ENCODE data around the gene CBX8.

The CBX8 gene

DNA sequence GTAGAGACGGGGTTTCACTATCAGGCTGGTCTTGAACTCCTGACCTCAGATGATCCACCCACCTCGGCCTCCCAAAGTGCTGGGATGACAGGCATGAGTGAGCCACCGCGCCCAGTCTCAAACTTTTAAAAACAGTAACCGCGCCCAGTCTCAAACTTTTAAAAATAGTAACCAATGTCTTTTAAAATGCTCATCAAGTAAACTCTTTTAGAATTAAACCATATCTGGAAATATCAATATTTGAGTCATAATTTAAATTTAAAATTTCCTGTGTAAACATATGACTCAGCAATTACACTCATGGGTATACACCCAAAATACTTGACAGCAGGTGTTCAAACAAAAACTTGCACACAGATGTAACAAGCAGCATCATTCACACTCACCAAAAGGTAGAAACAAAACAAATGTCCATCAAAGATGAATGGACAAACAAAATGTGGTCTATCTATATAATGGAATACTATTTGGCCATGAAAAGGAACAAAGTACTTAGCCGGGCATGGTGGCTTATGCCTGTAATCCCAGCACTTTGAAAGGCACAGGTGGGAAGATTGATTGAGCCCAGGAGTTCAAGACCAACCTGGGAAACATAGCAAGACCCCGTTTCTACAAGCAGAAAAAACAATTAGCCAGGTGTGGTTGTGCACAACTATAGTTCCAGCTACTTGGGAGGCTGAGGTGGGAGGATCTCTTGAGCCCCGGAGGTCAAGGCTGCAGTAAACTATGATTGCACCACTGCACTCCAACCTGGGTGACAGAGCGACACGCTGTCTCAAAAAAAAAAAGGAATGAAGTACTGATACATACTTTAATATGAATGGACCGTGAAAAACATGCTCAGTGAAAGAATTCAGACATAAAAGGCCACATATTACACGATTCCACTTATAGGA lies 46.0 kb downstream of the CBX8 start:
- DNase-seq (ENCODE audit: low read depth in 2 of 2), result no peak

DNA sequence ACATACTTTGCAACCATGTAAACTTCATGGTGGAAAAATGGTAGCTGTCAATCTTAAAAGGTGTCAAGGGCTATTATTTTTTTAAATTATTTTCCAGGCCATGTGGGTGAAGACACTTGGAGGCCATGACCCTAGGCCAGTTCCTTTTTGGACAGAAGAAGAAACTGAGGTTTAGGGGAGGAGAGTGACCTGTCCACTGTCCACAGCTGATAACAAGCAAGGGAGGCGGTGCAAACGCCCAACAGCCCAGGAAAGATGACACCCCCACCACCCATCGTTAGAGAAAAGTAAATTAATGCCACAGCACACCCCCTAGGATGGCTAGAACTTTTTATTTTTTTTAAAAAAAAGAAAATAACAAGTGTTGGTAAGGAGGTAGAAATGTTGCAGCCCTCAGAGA lies 46.9 kb downstream of the CBX8 start:
- DNase-seq (ENCODE audit: low read depth in 2 of 2), result no peak

DNA sequence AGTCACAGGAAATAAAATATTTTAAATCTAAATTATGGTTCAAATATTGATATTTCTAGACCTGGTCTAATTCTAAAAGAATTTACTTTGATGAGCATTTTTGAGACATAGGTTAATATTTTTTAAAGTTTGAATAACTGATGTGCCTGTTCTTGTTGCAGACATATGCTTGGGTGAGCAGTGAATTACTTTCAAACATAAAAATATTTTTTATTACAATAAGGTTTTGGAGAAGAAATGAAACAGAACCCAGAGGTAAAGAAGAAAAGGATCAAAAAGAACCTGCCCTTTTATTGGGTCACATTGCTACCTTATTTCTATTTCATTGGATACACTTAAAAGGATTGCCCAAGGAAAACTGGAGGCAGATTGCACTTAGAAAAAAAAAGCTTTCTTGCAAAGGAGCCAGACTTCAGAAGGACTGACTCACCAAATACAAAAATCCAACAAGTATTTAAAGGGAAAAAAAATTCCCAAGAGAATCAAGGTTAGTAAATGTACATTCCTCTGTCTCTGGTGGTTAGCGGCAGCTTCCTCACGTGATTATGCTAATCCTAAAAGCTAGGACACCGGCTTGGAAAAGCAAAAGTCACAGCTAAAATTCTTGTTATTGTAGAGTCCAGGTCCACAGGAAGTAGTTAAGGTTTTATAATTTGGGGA lies 47.6 kb downstream of the CBX8 start:
- no peak for DNase-seq (ENCODE audit: low read depth in 2 of 2)

DNA sequence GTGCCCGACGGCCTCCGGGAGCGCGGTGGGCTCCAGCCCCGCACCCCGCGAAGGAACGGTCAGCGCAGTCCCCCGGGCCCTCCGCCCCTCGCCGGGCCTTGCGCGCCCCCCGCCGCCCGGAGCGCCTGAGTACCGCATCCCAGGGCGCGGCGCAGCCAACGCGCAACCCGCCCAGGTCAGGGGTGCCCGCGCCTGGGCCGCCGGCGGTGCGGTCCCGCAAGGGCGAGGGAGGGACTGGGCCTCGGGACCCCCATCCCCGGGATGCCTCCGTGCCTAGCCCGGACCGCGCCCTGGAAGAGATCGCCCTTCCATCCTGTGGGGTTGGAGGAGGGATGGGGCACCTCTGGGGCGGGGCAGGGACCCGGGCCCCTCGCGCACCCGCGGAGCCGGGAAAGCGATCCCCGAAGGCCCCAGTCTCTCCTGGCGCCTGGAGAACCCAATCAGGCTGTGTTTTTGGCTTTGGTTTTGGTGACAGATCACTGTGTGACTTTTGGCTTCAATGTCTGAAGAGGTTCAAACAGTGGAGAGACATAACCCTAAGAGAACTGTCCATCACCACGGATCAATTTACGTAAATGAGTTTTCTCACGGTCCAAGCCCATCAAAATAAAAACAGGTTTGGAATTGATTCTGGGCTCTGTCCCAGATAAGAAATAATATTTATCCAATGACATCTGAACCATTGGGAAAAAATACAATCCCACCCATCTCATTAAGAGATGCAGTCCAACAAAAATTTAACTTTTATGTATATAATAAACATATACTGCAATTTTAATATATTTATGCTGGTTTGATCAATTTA lies 48.4 kb downstream of the CBX8 start:
- DNase-seq (ENCODE audit: low read depth in 2 of 2), result no peak

DNA sequence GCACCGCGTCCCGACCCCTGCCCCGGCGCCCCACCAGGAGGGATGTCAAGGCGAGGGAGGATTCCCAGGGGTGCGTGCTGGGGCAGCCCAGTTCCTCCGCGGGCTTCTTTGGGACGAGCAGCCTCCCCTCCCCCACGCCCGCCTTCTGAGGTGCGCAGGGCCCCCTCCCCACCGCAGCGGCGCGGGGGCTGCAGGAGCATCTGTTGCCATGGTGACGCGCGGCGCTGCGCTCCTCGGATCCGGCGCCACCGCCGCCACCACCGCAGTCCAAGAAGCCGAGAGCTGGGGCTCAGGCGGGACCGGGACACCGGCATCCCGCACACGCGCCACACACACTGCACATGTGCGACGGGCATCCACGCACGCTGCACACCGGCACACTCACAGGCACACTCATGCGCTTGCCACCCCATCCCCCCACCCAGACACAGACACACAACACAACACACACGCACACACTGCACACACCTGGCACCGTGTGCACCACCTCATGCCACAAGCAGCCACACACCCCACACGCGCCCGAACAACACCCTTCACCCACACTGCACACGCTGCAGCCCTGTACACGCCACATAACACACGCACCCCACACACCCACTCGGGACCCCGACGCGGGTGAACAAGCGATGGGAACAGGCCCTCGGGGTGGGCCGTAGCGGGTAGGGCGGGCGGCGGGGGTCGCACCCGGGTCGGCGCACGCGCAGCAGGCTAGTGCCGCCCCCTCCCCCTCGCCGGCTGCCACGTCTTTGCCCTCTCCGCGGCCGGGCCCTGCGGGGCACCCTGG lies 49.2 kb downstream of the CBX8 start:
- DNase-seq (ENCODE audit: low read depth in 2 of 2), result no peak

DNA sequence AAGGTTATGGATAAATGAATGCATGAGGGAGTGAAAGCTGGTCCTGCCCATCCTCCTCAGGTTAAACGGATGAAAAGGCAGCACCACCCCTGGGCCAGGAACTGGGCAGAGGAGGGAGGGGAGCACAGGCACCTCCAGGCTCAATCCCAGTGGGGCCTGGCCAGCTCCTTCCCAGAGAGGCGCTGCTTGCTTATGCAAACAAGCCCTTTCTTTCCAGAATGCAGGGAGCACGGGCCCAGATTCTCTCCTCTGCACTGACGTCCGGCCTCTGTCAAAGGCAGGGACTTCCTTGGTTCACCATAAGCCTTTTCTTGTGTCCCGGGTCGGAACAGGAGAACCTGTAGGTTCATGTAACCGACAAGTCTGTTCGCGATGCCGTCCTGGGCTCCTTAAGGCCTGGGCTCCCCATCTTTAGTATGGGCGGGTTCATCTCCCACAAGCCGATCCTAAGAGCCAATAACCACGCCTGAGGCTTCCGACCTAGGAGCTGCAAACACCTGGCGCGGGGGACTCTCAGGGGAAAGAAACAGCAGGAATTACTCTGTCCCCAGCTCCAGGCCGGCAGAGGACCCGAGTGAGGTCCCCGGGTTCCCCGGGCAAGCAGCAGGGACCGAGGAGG lies 49.9 kb downstream of the CBX8 start:
- no peak for DNase-seq (ENCODE audit: low read depth in 2 of 2)

DNA sequence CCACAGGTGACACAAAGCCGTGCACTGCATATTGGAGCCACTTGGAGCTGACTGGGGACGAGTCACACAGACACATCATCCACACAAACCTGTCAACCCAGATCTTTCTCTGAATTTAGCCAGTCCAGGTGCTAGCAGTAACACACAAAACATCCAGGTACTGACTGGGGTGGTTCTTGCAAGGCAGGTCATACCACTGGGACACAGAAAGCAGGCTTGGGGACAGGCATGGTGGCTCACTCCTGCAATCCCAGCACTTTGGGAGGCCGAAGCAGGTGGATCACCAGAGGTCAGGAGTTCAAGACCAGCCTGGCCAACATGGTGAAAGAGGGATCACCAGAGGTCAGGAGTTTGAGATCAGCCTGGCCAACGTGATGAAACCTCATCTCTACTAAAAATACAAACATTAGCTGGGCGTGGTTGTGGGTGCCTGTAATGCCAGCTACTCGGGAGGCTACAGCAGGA lies 51.2 kb downstream of the CBX8 start:
- DNase-seq (ENCODE audit: low read depth in 2 of 2), result no peak

DNA sequence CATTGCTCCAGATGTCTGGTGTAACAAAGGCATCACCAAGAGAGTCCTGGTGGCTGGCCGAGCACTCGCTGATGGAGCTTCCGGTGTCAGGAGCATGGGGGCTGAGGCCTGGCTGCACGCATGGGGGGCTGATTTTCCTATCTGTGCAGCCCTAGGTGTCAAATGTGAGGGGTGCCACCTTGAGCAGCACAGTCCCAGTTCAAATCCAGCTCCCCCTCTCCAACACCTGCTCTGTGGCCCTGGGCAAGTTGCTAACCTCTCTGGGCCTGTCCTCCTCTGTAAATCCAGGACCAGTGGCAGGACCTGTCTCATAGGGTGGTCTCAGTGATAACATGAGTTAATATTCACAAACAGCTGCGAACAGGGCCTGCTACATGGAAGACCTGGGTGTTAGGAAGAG lies 53.3 kb downstream of the CBX8 start:
- no peak for DNase-seq (ENCODE audit: low read depth in 2 of 2)

DNA sequence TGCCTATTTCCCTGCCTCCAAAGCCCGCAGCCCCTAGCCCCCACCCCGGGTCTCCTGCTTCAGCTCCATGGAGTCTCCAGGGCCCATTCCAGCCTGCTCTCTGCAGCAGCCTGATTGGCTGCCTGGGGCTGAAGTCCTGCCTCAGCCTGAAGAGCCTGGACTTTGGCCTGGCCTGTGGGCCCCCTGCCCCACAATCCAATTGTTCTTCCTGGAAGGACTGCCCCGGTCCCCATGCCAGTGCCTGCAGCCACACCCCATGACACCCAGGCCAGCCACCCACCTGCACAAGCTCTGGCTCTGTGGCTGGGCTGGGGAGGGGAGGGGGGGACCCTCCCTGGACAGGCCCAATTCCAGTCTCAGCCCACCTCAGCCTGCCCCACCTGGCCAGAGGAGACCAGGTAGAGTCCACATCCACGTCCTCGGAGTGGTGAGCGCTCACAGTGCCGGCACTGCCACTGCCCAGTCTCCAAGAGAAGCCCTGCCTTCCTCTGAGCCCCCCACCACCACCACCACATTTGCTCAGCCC lies 53.9 kb downstream of the CBX8 start:
- no peak for DNase-seq (ENCODE audit: low read depth in 2 of 2)

DNA sequence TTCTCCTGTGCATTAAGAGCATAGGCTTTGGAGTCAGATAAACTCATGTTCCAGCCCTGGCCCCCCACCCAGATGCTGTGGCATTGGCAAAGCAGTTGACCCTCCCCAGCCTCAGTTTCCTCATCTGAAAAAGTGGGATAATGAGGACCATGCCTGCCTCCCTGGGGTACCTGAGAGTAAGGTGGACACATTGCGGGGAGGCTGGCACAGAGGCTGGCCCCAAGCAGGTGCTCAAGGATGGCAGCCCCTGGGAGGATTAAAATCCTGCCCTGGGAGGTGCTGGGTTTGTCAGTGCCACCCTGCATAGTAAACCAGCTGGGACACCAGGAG lies 54.3 kb downstream of the CBX8 start:
- DNase-seq (ENCODE audit: low read depth in 2 of 2), result no peak
